ENCODE data around the gene HAUS7.

The HAUS7 gene

GRCh38 chrX:153464116-153464515 lies 6.3 kb downstream of the HAUS7 start:
- no peak overlapping the region for H3K9ac ChIP-seq
- H3K36me3 ChIP-seq = peaks cover 0 to 73% (median 31%) of the 10 kb centered on the region in 11 experiments; a peak in 18 of 22 replicates
- H3K4me2 ChIP-seq = no peak overlapping the region
- peaks cover 42 to 92% (median 86%) of the 10 kb centered on the region in 11 experiments for H3K27me3 ChIP-seq
- peaks cover 0 to 16% (median 7%) of the 10 kb centered on the region in 10 experiments; a peak in 16 of 20 replicates for H3K4me1 ChIP-seq
- H3K9me3 ChIP-seq (replicated peaks in 1 of 11) = no peaks in the 10 kb centered on the region
- H3K4me3 ChIP-seq = no peak overlapping the region
- no peak for TF ChIP-seq Cebpa-rat (IDR thresholded peaks at IDR 0.05)
- H4K20me1 ChIP-seq = peaks cover 0 to 83% (median 65%) of the 10 kb centered on the region in 11 experiments; a peak in 17 of 22 replicates
- no peak overlapping the region for H3K27ac ChIP-seq

GRCh38 chrX:153463556-153463955 lies 6.8 kb downstream of the HAUS7 start:
- peaks cover 0 to 80% (median 60%) of the 10 kb centered on the region in 11 experiments; a peak in 17 of 22 replicates for H4K20me1 ChIP-seq
- no peak overlapping the region for H3K4me3 ChIP-seq
- no peaks in the 10 kb centered on the region for H3K9me3 ChIP-seq (replicated peaks in 1 of 11)
- H3K27me3 ChIP-seq = peaks cover 43 to 97% (median 91%) of the 10 kb centered on the region in 11 experiments
- no peak overlapping the region for H3K4me2 ChIP-seq
- TF ChIP-seq Cebpa-rat (IDR thresholded peaks at IDR 0.05) = no peak
- peaks cover 0 to 75% (median 31%) of the 10 kb centered on the region in 11 experiments; a peak in 18 of 22 replicates for H3K36me3 ChIP-seq
- no peak overlapping the region for H3K27ac ChIP-seq
- no peak overlapping the region for H3K9ac ChIP-seq
- peaks cover 0 to 10% (median 1%) of the 10 kb centered on the region in 10 experiments; a peak in 9 of 20 replicates for H3K4me1 ChIP-seq

GRCh38 chrX:153463031-153463430 lies 7.3 kb downstream of the HAUS7 start:
- TF ChIP-seq Cebpa-rat (IDR thresholded peaks at IDR 0.05) = no peak
- Histone ChIP-seq H3K27ac (no peak overlapping the region), H4K20me1 (peaks cover 0 to 80% (median 55%) of the 10 kb centered on the region in 11 experiments; a peak in 17 of 22 replicates), H3K9ac (no peak overlapping the region), H3K4me1 (peaks cover 0 to 5% (median 0%) of the 10 kb centered on the region in 10 experiments; a peak in 2 of 20 replicates), H3K9me3 (replicated peaks in 1 of 11) (no peaks in the 10 kb centered on the region), H3K36me3 (peaks cover 0 to 75% (median 28%) of the 10 kb centered on the region in 11 experiments; a peak in 18 of 22 replicates), H3K4me2 (no peak overlapping the region), H3K4me3 (no peak overlapping the region), H3K27me3 (peaks cover 42 to 99% (median 91%) of the 10 kb centered on the region in 11 experiments)

- no peak overlapping the region for H3K9ac ChIP-seq
- no peak overlapping the region for H3K4me2 ChIP-seq
- H3K27me3 ChIP-seq = peaks cover 43 to 99% (median 91%) of the 10 kb centered on the region in 11 experiments
- H3K36me3 ChIP-seq = peaks cover 0 to 76% (median 28%) of the 10 kb centered on the region in 11 experiments; a peak in 18 of 22 replicates
- H3K9me3 ChIP-seq (replicated peaks in 1 of 11) = no peaks in the 10 kb centered on the region
- H3K4me1 ChIP-seq = peaks cover 0 to 5% (median 0%) of the 10 kb centered on the region in 10 experiments; a peak in 1 of 20 replicates
- H3K27ac ChIP-seq = no peak overlapping the region
- no peak overlapping the region for H3K4me3 ChIP-seq
- H4K20me1 ChIP-seq = peaks cover 0 to 78% (median 47%) of the 10 kb centered on the region in 11 experiments; a peak in 17 of 22 replicates
- no peak for TF ChIP-seq Cebpa-rat (IDR thresholded peaks at IDR 0.05)
These were observed 8.1 kb downstream of the HAUS7 start for GRCh38 chrX:153462291-153462690.

- Histone ChIP-seq H4K20me1 (peaks cover 0 to 78% (median 44%) of the 10 kb centered on the region in 11 experiments; a peak in 17 of 22 replicates), H3K27me3 (peaks cover 44 to 100% (median 88%) of the 10 kb centered on the region in 11 experiments), H3K9me3 (replicated peaks in 1 of 11) (no peaks in the 10 kb centered on the region), H3K36me3 (peaks cover 0 to 91% (median 34%) of the 10 kb centered on the region in 11 experiments; a peak in 18 of 22 replicates), H3K4me1 (peaks cover 0 to 6% (median 0%) of the 10 kb centered on the region in 10 experiments; a peak in 2 of 20 replicates), H3K4me3 (no peak overlapping the region), H3K4me2 (no peak overlapping the region), H3K27ac (no peak overlapping the region), H3K9ac (no peak overlapping the region)
- TF ChIP-seq Cebpa-rat (IDR thresholded peaks at IDR 0.05) = no peak
These were observed 9.6 kb downstream of the HAUS7 start for GRCh38 chrX:153460826-153461225.

GRCh38 chrX:153459986-153460385 lies 10.4 kb downstream of the HAUS7 start:
- Histone ChIP-seq H3K27ac (no peak overlapping the region), H4K20me1 (peaks cover 0 to 78% (median 37%) of the 10 kb centered on the region in 11 experiments; a peak in 16 of 22 replicates), H3K9ac (no peak overlapping the region), H3K4me3 (no peak overlapping the region), H3K4me1 (peaks cover 0 to 8% (median 2%) of the 10 kb centered on the region in 10 experiments; a peak in 7 of 20 replicates), H3K9me3 (replicated peaks in 1 of 11) (no peaks in the 10 kb centered on the region), H3K4me2 (no peak overlapping the region), H3K27me3 (peaks cover 41 to 100% (median 87%) of the 10 kb centered on the region in 11 experiments), H3K36me3 (peaks cover 2 to 94% (median 34%) of the 10 kb centered on the region in 11 experiments; a peak in 18 of 22 replicates)
- TF ChIP-seq Cebpa-rat (IDR thresholded peaks at IDR 0.05) = no peak

- Histone ChIP-seq H3K27me3 (peaks cover 44 to 97% (median 85%) of the 10 kb centered on the region in 11 experiments), H3K4me1 (peaks cover 0 to 10% (median 2%) of the 10 kb centered on the region in 10 experiments; a peak in 7 of 20 replicates), H3K4me3 (no peak overlapping the region), H3K27ac (no peak overlapping the region), H4K20me1 (peaks cover 0 to 67% (median 29%) of the 10 kb centered on the region in 11 experiments; a peak in 16 of 22 replicates), H3K9ac (no peak overlapping the region), H3K36me3 (peaks cover 5 to 90% (median 30%) of the 10 kb centered on the region in 11 experiments; a peak in 15 of 22 replicates), H3K9me3 (replicated peaks in 1 of 11) (no peaks in the 10 kb centered on the region), H3K4me2 (no peak overlapping the region)
- no peak for TF ChIP-seq Cebpa-rat (IDR thresholded peaks at IDR 0.05)
These were observed 11.9 kb downstream of the HAUS7 start for GRCh38 chrX:153458476-153458875.

- H3K4me2 ChIP-seq = no peak overlapping the region
- H3K36me3 ChIP-seq = peaks cover 5 to 86% (median 29%) of the 10 kb centered on the region in 11 experiments; a peak in 15 of 22 replicates
- no peak overlapping the region for H3K4me3 ChIP-seq
- TF ChIP-seq Cebpa-rat (IDR thresholded peaks at IDR 0.05) = no peak
- peaks cover 45 to 97% (median 83%) of the 10 kb centered on the region in 11 experiments for H3K27me3 ChIP-seq
- H3K9me3 ChIP-seq (replicated peaks in 1 of 11) = no peaks in the 10 kb centered on the region
- no peak overlapping the region for H3K27ac ChIP-seq
- peaks cover 0 to 10% (median 2%) of the 10 kb centered on the region in 10 experiments; a peak in 7 of 20 replicates for H3K4me1 ChIP-seq
- H3K9ac ChIP-seq = no peak overlapping the region
- H4K20me1 ChIP-seq = peaks cover 0 to 65% (median 24%) of the 10 kb centered on the region in 11 experiments; a peak in 16 of 22 replicates
These were observed 12.4 kb downstream of the HAUS7 start for GRCh38 chrX:153457827-153458466.

Data from BLaER1 treated with 17β-estradiol and CSF1 and Interleukin-3, amounts not matched to agents 10 nM and 100 nM (cell line).